Measurements from ENCODE around the gene PGAP6. TPM values are rescaled to one million over a fixed set of nuclear protein-coding genes. Genes with fewer than 3 reads are reported as not detected.

The PGAP6 gene
- total and polyA plus RNA-seq, 2 of the 8 experiments (the other 6 are each of a cell fraction or from before 2014, with no cell fraction given): 86.8 to 364 TPM

DNA sequence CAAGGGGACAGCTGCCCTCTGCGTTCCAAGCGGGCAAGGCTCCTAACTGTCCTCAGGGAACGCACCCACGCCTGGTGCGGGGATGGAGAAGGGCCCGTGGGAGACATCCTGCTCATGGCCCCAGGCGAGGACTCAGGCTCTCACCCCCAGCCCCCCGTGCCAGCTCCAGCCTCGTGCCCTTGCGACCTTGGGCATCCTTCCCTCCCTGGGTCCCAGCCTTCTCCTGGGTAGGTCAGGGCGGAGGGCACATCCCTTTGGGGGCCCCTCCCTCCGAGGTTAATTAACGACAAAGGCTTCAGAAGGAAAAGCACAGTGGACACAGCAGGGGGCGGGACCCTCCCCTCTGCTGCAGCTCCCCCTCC, 3.0 kb downstream of the PGAP6 start (continued):
- TF ChIP-seq, protein P1, sequence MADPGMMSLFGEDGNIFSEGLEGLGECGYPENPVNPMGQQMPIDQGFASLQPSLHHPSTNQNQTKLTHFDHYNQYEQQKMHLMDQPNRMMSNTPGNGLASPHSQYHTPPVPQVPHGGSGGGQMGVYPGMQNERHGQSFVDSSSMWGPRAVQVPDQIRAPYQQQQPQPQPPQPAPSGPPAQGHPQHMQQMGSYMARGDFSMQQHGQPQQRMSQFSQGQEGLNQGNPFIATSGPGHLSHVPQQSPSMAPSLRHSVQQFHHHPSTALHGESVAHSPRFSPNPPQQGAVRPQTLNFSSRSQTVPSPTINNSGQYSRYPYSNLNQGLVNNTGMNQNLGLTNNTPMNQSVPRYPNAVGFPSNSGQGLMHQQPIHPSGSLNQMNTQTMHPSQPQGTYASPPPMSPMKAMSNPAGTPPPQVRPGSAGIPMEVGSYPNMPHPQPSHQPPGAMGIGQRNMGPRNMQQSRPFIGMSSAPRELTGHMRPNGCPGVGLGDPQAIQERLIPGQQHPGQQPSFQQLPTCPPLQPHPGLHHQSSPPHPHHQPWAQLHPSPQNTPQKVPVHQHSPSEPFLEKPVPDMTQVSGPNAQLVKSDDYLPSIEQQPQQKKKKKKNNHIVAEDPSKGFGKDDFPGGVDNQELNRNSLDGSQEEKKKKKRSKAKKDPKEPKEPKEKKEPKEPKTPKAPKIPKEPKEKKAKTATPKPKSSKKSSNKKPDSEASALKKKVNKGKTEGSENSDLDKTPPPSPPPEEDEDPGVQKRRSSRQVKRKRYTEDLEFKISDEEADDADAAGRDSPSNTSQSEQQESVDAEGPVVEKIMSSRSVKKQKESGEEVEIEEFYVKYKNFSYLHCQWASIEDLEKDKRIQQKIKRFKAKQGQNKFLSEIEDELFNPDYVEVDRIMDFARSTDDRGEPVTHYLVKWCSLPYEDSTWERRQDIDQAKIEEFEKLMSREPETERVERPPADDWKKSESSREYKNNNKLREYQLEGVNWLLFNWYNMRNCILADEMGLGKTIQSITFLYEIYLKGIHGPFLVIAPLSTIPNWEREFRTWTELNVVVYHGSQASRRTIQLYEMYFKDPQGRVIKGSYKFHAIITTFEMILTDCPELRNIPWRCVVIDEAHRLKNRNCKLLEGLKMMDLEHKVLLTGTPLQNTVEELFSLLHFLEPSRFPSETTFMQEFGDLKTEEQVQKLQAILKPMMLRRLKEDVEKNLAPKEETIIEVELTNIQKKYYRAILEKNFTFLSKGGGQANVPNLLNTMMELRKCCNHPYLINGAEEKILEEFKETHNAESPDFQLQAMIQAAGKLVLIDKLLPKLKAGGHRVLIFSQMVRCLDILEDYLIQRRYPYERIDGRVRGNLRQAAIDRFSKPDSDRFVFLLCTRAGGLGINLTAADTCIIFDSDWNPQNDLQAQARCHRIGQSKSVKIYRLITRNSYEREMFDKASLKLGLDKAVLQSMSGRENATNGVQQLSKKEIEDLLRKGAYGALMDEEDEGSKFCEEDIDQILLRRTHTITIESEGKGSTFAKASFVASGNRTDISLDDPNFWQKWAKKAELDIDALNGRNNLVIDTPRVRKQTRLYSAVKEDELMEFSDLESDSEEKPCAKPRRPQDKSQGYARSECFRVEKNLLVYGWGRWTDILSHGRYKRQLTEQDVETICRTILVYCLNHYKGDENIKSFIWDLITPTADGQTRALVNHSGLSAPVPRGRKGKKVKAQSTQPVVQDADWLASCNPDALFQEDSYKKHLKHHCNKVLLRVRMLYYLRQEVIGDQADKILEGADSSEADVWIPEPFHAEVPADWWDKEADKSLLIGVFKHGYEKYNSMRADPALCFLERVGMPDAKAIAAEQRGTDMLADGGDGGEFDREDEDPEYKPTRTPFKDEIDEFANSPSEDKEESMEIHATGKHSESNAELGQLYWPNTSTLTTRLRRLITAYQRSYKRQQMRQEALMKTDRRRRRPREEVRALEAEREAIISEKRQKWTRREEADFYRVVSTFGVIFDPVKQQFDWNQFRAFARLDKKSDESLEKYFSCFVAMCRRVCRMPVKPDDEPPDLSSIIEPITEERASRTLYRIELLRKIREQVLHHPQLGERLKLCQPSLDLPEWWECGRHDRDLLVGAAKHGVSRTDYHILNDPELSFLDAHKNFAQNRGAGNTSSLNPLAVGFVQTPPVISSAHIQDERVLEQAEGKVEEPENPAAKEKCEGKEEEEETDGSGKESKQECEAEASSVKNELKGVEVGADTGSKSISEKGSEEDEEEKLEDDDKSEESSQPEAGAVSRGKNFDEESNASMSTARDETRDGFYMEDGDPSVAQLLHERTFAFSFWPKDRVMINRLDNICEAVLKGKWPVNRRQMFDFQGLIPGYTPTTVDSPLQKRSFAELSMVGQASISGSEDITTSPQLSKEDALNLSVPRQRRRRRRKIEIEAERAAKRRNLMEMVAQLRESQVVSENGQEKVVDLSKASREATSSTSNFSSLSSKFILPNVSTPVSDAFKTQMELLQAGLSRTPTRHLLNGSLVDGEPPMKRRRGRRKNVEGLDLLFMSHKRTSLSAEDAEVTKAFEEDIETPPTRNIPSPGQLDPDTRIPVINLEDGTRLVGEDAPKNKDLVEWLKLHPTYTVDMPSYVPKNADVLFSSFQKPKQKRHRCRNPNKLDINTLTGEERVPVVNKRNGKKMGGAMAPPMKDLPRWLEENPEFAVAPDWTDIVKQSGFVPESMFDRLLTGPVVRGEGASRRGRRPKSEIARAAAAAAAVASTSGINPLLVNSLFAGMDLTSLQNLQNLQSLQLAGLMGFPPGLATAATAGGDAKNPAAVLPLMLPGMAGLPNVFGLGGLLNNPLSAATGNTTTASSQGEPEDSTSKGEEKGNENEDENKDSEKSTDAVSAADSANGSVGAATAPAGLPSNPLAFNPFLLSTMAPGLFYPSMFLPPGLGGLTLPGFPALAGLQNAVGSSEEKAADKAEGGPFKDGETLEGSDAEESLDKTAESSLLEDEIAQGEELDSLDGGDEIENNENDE (IDR thresholded peaks at IDR 0.05; ENCODE audit: insufficient replicate concordance, low read length): no peak
- no peak for TF ChIP-seq EGR1 (IDR thresholded peaks at IDR 0.05; ENCODE audit: borderline replicate concordance, low read depth, low read length)
- no peak for TF ChIP-seq RFX5 (IDR thresholded peaks at IDR 0.05; ENCODE audit: borderline replicate concordance, low read depth, low read length)
- TF ChIP-seq, protein P2, sequence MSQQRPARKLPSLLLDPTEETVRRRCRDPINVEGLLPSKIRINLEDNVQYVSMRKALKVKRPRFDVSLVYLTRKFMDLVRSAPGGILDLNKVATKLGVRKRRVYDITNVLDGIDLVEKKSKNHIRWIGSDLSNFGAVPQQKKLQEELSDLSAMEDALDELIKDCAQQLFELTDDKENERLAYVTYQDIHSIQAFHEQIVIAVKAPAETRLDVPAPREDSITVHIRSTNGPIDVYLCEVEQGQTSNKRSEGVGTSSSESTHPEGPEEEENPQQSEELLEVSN (IDR thresholded peaks at IDR 0.05): no peak
- no peak for TF ChIP-seq CTBP2 (IDR thresholded peaks at IDR 0.05; ENCODE audit: borderline replicate concordance, insufficient read depth, insufficient read length, low read length)
- TF ChIP-seq KDM5A (IDR thresholded peaks at IDR 0.05; ENCODE audit: low read length): no peak
- no peak for TF ChIP-seq HDAC2 (IDR thresholded peaks at IDR 0.05; ENCODE audit: borderline replicate concordance in 1 of 2, low read depth in 2 of 2, low read length in 2 of 2)

Data from H1 (cell line).